GM12892 (cell line): Measurements from ENCODE around the gene NFASC.

Experiments
- POLR2A ChIP-seq: IDR thresholded peaks from 2 replicates; pipeline ENCODE4 v1.6.1; 2011; ENCODE audit warnings: low read depth, low read length, control low read depth
- POLR2AphosphoS5 ChIP-seq: IDR thresholded peaks from 2 replicates; pipeline ENCODE4 v1.6.1; 2011; ENCODE audit warnings: low read depth, low read length, control low read depth
- TAF1 ChIP-seq: IDR thresholded peaks from 2 replicates; pipeline ENCODE4 v1.6.1; 2011; ENCODE audit warnings: low read depth, mild to moderate bottlenecking, control low read depth, low read length, borderline replicate concordance

DNA sequence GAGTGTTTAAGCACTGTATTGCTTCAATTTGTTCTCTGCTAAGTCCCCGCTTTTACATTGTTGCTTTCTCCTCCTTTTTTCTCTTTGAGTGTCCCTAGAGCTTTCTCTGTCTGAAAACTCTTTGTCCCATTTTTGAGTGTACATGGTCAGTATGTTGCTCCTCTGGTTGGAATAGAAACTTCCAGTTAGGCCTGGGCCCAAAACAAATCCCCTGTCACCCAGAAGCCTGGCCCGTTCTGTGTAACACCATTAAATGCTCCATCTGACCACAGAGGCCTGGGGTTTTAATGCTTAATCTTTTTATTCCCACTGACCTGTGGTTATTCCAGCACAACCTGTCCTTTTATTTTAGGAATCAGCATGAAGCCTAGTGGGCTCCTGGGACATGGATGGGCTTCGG, 28.3 kb upstream of the NFASC start:
- no peak for TF ChIP-seq POLR2AphosphoS5
- no peak for TF ChIP-seq POLR2A
- TF ChIP-seq TAF1: no peak
